Neural cell (in vitro differentiated cells): ENCODE results near the gene ZNF317. TPM values are rescaled to one million over a fixed set of nuclear protein-coding genes. Genes with fewer than 3 reads are reported as not detected.

Experiments used
- H2AFZ ChIP-seq: fragments of 200-600, 300-800 bp; sonication (generic), shearing (Covaris generic); 2 replicates; pipeline ENCODE4 v1.6.0; 2014; ENCODE audit warnings: low read depth, mild to moderate bottlenecking, antibody characterized with exemption, low read length, moderate library complexity
- H3F3A ChIP-seq: fragments of 200-600 bp; shearing (Covaris generic); 2 replicates; pipeline ENCODE4 v1.6.1; 2016; ENCODE audit warnings: mild to moderate bottlenecking, moderate library complexity, mixed read lengths, antibody characterized with exemption, low read length; ENCODE audit not compliant: insufficient read depth, poor library complexity, severe bottlenecking
- H3K27ac ChIP-seq: fragments of 200-600, 300-800 bp; sonication (generic), shearing (Covaris generic); 2 replicates; pipeline ENCODE4 v1.5.1; 2014; ENCODE audit warnings: mild to moderate bottlenecking, low read length, moderate library complexity
- H3K27me3 ChIP-seq: fragments of 300-800, 200-600 bp; sonication (generic), shearing (Covaris generic); 2 replicates; pipeline ENCODE4 v1.6.0; 2014; ENCODE audit warnings: mild to moderate bottlenecking, low read depth, low read length, moderate library complexity; ENCODE audit not compliant: insufficient read depth
- H3K36me3 ChIP-seq: fragments of 300-800, 200-600 bp; sonication (generic), shearing (Covaris generic); 2 replicates; pipeline ENCODE4 v1.5.1; 2014; ENCODE audit warnings: mild to moderate bottlenecking, antibody characterized with exemption, low read length, moderate library complexity; ENCODE audit not compliant: insufficient read depth
- H3K4me2 ChIP-seq: fragments of 300-800, 200-600 bp; sonication (generic), shearing (Covaris generic); 2 replicates; pipeline ENCODE4 v1.6.0; 2014; ENCODE audit warnings: mild to moderate bottlenecking, low read length
- H3K4me3 ChIP-seq: fragments of 300-800, 200-600 bp; sonication (generic), shearing (Covaris generic); 2 replicates; pipeline ENCODE4 v1.5.1; 2014; ENCODE audit warnings: mild to moderate bottlenecking, low read length, moderate library complexity
- H3K79me2 ChIP-seq: fragments of 200-600 bp; shearing (Covaris generic); replicated peaks from 2 replicates; pipeline ENCODE4 v1.6.0; 2014; ENCODE audit warnings: mild to moderate bottlenecking, low read length, moderate library complexity; ENCODE audit not compliant: insufficient read depth
- H3K9ac ChIP-seq: fragments of 300-800, 200-600 bp; sonication (generic), shearing (Covaris generic); 2 replicates; pipeline ENCODE4 v1.6.1; 2016; ENCODE audit warnings: mild to moderate bottlenecking, low read length, mixed read lengths
- H3K9me2 ChIP-seq: fragments of 200-600 bp; shearing (Covaris generic); 2 replicates; pipeline ENCODE4 v1.6.1; 2016; ENCODE audit warnings: mild to moderate bottlenecking, low read length, mixed read lengths; ENCODE audit not compliant: insufficient read depth
- H3K9me3 ChIP-seq: fragments of 200-600, 300-800 bp; sonication (generic), shearing (Covaris generic); 2 replicates; pipeline ENCODE4 v1.6.1; 2016; ENCODE audit warnings: mild to moderate bottlenecking, mixed run types, low read length, moderate library complexity, mixed read lengths
- H4K20me1 ChIP-seq: fragments of 200-600 bp; shearing (Covaris generic); 2 replicates; pipeline ENCODE4 v1.6.1; 2016; ENCODE audit warnings: mild to moderate bottlenecking, mixed run types; ENCODE audit not compliant: insufficient read depth
- CTCF ChIP-seq: fragments of 450-650 bp; IDR thresholded peaks from 2 replicates; pipeline ENCODE4 v1.5.1; 2014; ENCODE audit warnings: antibody characterized with exemption, mild to moderate bottlenecking, moderate library complexity; ENCODE audit not compliant: poor library complexity, severe bottlenecking
- EP300 ChIP-seq: fragments of 450-650 bp; conservative IDR thresholded peaks from 2 replicates; pipeline ENCODE4 v1.6.1; 2014; ENCODE audit warnings: antibody characterized with exemption, mild to moderate bottlenecking, moderate library complexity; ENCODE audit not compliant: poor library complexity, severe bottlenecking
- EZH2 ChIP-seq: fragments of 200-600, 300-800 bp; shearing (Covaris generic), sonication (generic); IDR thresholded peaks from 2 replicates; pipeline ENCODE4 v1.6.1; 2014; ENCODE audit warnings: antibody characterized with exemption, low read length, borderline replicate concordance, mild to moderate bottlenecking; ENCODE audit not compliant: insufficient read depth, poor library complexity, severe bottlenecking
- MXI1 ChIP-seq: fragments of 450-650 bp; conservative IDR thresholded peaks from 2 replicates; pipeline ENCODE4 v1.6.1; 2014; ENCODE audit warnings: antibody characterized with exemption, mild to moderate bottlenecking; ENCODE audit not compliant: poor library complexity, severe bottlenecking
- POLR2AphosphoS5 ChIP-seq: IDR thresholded peaks from 2 replicates; pipeline ENCODE4 v1.6.1; 2012
- RAD21 ChIP-seq: fragments of 450-650 bp; conservative IDR thresholded peaks from 2 replicates; pipeline ENCODE4 v1.6.1; 2014; ENCODE audit warnings: antibody characterized with exemption, mild to moderate bottlenecking, moderate library complexity
- REST ChIP-seq: IDR thresholded peaks from 2 replicates; pipeline ENCODE4 v1.6.1; 2012; ENCODE audit warnings: borderline replicate concordance
- SMC3 ChIP-seq: fragments of 450-650 bp; conservative IDR thresholded peaks from 2 replicates; pipeline ENCODE4 v1.6.1; 2014; ENCODE audit warnings: antibody characterized with exemption, mild to moderate bottlenecking, moderate library complexity; ENCODE audit not compliant: poor library complexity
- TAF1 ChIP-seq: IDR thresholded peaks from 2 replicates; pipeline ENCODE4 v1.6.1; 2012; ENCODE audit warnings: low read depth
- polyA plus RNA-seq: library from polyadenylated mRNA; depleted of rRNA; stranded (reverse); fragments of >200 nt; gene quantifications from 2 replicates; pipeline ENCODE4 v1.2.3, GENCODE V29; 2014

Gene ZNF317
- polyA plus RNA-seq, 1 donor from 2014 or later = 14.5 TPM

- Histone ChIP-seq H3K27me3 (no peaks in the 10 kb centered on the region), H3K9me2 (no peaks in the 10 kb centered on the region), H3K4me3 (no peak overlapping the region), H4K20me1 (no peaks in the 10 kb centered on the region), H3K9me3 (no peaks in the 10 kb centered on the region), H2AFZ (no peak overlapping the region), H3K79me2 (no peaks in the 10 kb centered on the region), H3K27ac (no peak overlapping the region), H3K4me2 (no peak overlapping the region), H3K36me3 (no peaks in the 10 kb centered on the region), H3K9ac (no peak overlapping the region), H3F3A (no peaks in the 10 kb centered on the region)
- TF ChIP-seq TAF1 = no peak
- no peak for TF ChIP-seq SMC3
- no peak for TF ChIP-seq EZH2
- no peak for TF ChIP-seq EP300
- TF ChIP-seq RAD21 = no peak
- no peak for TF ChIP-seq MXI1
- no peak for TF ChIP-seq CTCF
- TF ChIP-seq REST = no peak
- TF ChIP-seq POLR2AphosphoS5 = no peak
These were observed 23.6 kb upstream of the ZNF317 start for GRCh38 chr19:9116547-9116946.

GRCh38 chr19:9126900-9127405, 13.2 kb upstream of the ZNF317 start, which contains the start of gene OR7G3:
Gene OR7G3, minus strand, starts transcription at chr19:9126950. Its CDS starts 0 bp downstream, at chr19:9126950.
- no peak within 1 kb of the TSS for H3K9ac ChIP-seq
- H2AFZ ChIP-seq = no peak within 1 kb of the TSS
- H3F3A ChIP-seq = no peaks in the 10 kb centered on the region
- H3K4me2 ChIP-seq = no peak within 1 kb of the TSS
- no peaks in the 10 kb centered on the region for H3K9me2 ChIP-seq
- H3K9me3 ChIP-seq = no peaks in the 10 kb centered on the region
- no peak for TF ChIP-seq EP300
- TF ChIP-seq EZH2 = no peak
- TF ChIP-seq CTCF = no peak
- no peak for TF ChIP-seq SMC3
- TF ChIP-seq POLR2AphosphoS5 = no peak
- no peak for TF ChIP-seq TAF1
- TF ChIP-seq MXI1 = no peak
- TF ChIP-seq REST = no peak
- TF ChIP-seq RAD21 = no peak
- no peaks in the 10 kb centered on the region for H4K20me1 ChIP-seq
- no peaks in the 10 kb centered on the region for H3K79me2 ChIP-seq
- H3K27ac ChIP-seq = no peak within 1 kb of the TSS
- H3K36me3 ChIP-seq = no peaks in the 10 kb centered on the region
- no peak within 1 kb of the TSS for H3K4me3 ChIP-seq
- no peaks in the 10 kb centered on the region for H3K27me3 ChIP-seq
